ENCODE results near the gene URB1.

Gene URB1

DNA sequence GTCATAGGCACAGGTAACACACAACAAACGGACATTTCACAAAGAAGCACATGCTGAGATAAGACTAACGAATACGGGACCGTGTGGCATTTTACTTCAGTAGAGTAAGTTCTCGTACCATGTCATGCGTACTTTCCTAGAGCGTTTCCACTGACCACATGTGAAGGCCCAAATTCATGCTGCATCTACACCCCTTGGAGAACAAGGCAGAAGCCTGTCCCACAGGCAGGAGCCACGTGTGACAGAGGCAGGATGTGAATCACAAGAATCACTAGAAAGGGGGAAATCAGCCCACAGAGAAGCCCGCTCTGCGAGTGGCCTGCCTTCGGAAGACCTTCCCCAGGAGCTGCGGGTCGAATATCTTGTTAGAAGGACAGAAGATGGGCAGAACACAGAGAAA, 41.8 kb downstream of the URB1 start:
- Histone ChIP-seq H3F3A (ENCODE audit: low read depth) (no peaks in the 10 kb centered on the region), H3K4me2 (ENCODE audit: low read depth, low read length, poor library complexity, severe bottlenecking) (no peak overlapping the region), H3K9me3 (ENCODE audit: insufficient read depth, low read depth, low read length) (no peaks in the 10 kb centered on the region), H3K79me2 (ENCODE audit: insufficient read depth, low read length) (no peaks in the 10 kb centered on the region), H4K20me1 (ENCODE audit: insufficient read depth, low read length, poor library complexity, severe bottlenecking) (no peaks in the 10 kb centered on the region), H3K4me3 (ENCODE audit: low read length, poor library complexity, severe bottlenecking) (no peak overlapping the region), H3K9ac (ENCODE audit: low read depth, low read length, poor library complexity, severe bottlenecking) (no peak overlapping the region), H3K9me2 (replicated peaks; ENCODE audit: low read depth, low read length) (no peaks in the 10 kb centered on the region), H3K36me3 (ENCODE audit: insufficient read depth, low read length) (peaks cover 15% of the 10 kb centered on the region; the same call in 1 of the 2 replicates), H3K4me1 (ENCODE audit: insufficient read depth, low read length, poor library complexity, severe bottlenecking) (no peaks in the 10 kb centered on the region), H3K27me3 (ENCODE audit: insufficient read depth, low read length, poor library complexity, severe bottlenecking) (no peaks in the 10 kb centered on the region), H2AFZ (ENCODE audit: low read length) (no peak overlapping the region)
- TF ChIP-seq CTCF (conservative IDR thresholded peaks at IDR 0.05; ENCODE audit: low read length) (no peak), EZH2phosphoT487 (IDR thresholded peaks at IDR 0.05; ENCODE audit: borderline replicate concordance) (no peak)

GRCh38 chr21:32350211-32350980, 42.4 kb downstream of the URB1 start:
- H3F3A ChIP-seq (ENCODE audit: low read depth): no peaks in the 10 kb centered on the region
- no peaks in the 10 kb centered on the region for H3K9me3 ChIP-seq (ENCODE audit: insufficient read depth, low read depth, low read length)

GRCh38 chr21:32349333-32349944, 43.4 kb downstream of the URB1 start:
- Histone ChIP-seq H3K9me3 (ENCODE audit: insufficient read depth, low read depth, low read length) (no peaks in the 10 kb centered on the region), H4K20me1 (ENCODE audit: insufficient read depth, low read length, poor library complexity, severe bottlenecking) (no peaks in the 10 kb centered on the region), H3K4me3 (ENCODE audit: low read length, poor library complexity, severe bottlenecking) (no peak overlapping the region), H3K4me2 (ENCODE audit: low read depth, low read length, poor library complexity, severe bottlenecking) (no peak overlapping the region), H3K27me3 (ENCODE audit: insufficient read depth, low read length, poor library complexity, severe bottlenecking) (no peaks in the 10 kb centered on the region), H3K79me2 (ENCODE audit: insufficient read depth, low read length) (no peaks in the 10 kb centered on the region), H3K4me1 (ENCODE audit: insufficient read depth, low read length, poor library complexity, severe bottlenecking) (no peaks in the 10 kb centered on the region), H2AFZ (ENCODE audit: low read length) (no peak overlapping the region), H3K36me3 (ENCODE audit: insufficient read depth, low read length) (peaks cover 18% of the 10 kb centered on the region; the same call in 1 of the 2 replicates), H3K9me2 (replicated peaks; ENCODE audit: low read depth, low read length) (no peaks in the 10 kb centered on the region), H3F3A (ENCODE audit: low read depth) (no peaks in the 10 kb centered on the region), H3K9ac (ENCODE audit: low read depth, low read length, poor library complexity, severe bottlenecking) (no peak overlapping the region)
- no peak for TF ChIP-seq CTCF (conservative IDR thresholded peaks at IDR 0.05; ENCODE audit: low read length)
- TF ChIP-seq EZH2phosphoT487 (IDR thresholded peaks at IDR 0.05; ENCODE audit: borderline replicate concordance): no peak

More at GRCh38 chr21:32350211-32350980, 42.4 kb downstream of the URB1 start:
- H3K9ac ChIP-seq (ENCODE audit: low read depth, low read length, poor library complexity, severe bottlenecking): no peak overlapping the region
- no peak overlapping the region for H2AFZ ChIP-seq (ENCODE audit: low read length)
- H3K4me3 ChIP-seq (ENCODE audit: low read length, poor library complexity, severe bottlenecking): no peak overlapping the region
- H3K4me2 ChIP-seq (ENCODE audit: low read depth, low read length, poor library complexity, severe bottlenecking): no peak overlapping the region
- H3K36me3 ChIP-seq (ENCODE audit: insufficient read depth, low read length): peaks cover 15% of the 10 kb centered on the region; the same call in 1 of the 2 replicates
- H3K9me2 ChIP-seq (replicated peaks; ENCODE audit: low read depth, low read length): no peaks in the 10 kb centered on the region
- no peaks in the 10 kb centered on the region for H3K4me1 ChIP-seq (ENCODE audit: insufficient read depth, low read length, poor library complexity, severe bottlenecking)
- no peaks in the 10 kb centered on the region for H3K79me2 ChIP-seq (ENCODE audit: insufficient read depth, low read length)
- H4K20me1 ChIP-seq (ENCODE audit: insufficient read depth, low read length, poor library complexity, severe bottlenecking): no peaks in the 10 kb centered on the region
- TF ChIP-seq EZH2phosphoT487 (IDR thresholded peaks at IDR 0.05; ENCODE audit: borderline replicate concordance): no peak
- H3K27me3 ChIP-seq (ENCODE audit: insufficient read depth, low read length, poor library complexity, severe bottlenecking): no peaks in the 10 kb centered on the region

Measured in Loucy (cell line).